ENCODE results near the gene KCNMA1.
"Not testable (repeated sequence)": the region's sequence is repeated elsewhere in the genome, so short reads cannot be mapped to it uniquely, and the experiment has no call there.

- TF ChIP-seq CTCF, POLR2AphosphoS5 (IDR thresholded peaks at IDR 0.05): not testable (repeated sequence)
Observed at GRCh38 chr10:77339872-77340271, 297.7 kb downstream of the KCNMA1 start.
